Measurements from ENCODE around the gene WDR53.
"Not testable (repeated sequence)": the region's sequence is repeated elsewhere in the genome, so short reads cannot be mapped to it uniquely, and the experiment has no call there.

The WDR53 gene

GRCh38 chr3:196600359-196600758 is 32.0 kb upstream of the WDR53 start:
- Histone ChIP-seq H3K27me3 (ENCODE audit: insufficient read depth, low read length) (0 out of 2 replicates have a peak, but pooled peaks cover 4% of the 10 kb centered on the region), H3K4me1 (ENCODE audit: control insufficient read depth, insufficient read depth, low read length, unreplicated experiment) (no peaks in the 10 kb centered on the region), H2AFZ (ENCODE audit: low read length, unreplicated experiment) (no peak overlapping the region), H3K36me3 (ENCODE audit: insufficient read depth, low read length) (no peaks in the 10 kb centered on the region), H3K4me3 (ENCODE audit: low read depth, low read length) (no peak overlapping the region), H3K79me2 (ENCODE audit: control insufficient read depth, insufficient read depth, low read length, unreplicated experiment) (no peaks in the 10 kb centered on the region), H3K27ac (ENCODE audit: low read depth, low read length) (no peak overlapping the region)

- 0 out of 2 replicates have a peak, but pooled peaks cover 4% of the 10 kb centered on the region for H3K27me3 ChIP-seq (ENCODE audit: insufficient read depth, low read length)
- no peaks in the 10 kb centered on the region for H3K79me2 ChIP-seq (ENCODE audit: control insufficient read depth, insufficient read depth, low read length, unreplicated experiment)
- H2AFZ ChIP-seq (ENCODE audit: low read length, unreplicated experiment), result no peak overlapping the region
- H3K27ac ChIP-seq (ENCODE audit: low read depth, low read length), result no peak overlapping the region
- H3K36me3 ChIP-seq (ENCODE audit: insufficient read depth, low read length), result no peaks in the 10 kb centered on the region
- H3K4me3 ChIP-seq (ENCODE audit: low read depth, low read length), result no peak overlapping the region
- H3K4me1 ChIP-seq (ENCODE audit: control insufficient read depth, insufficient read depth, low read length, unreplicated experiment), result no peaks in the 10 kb centered on the region
Observed at GRCh38 chr3:196599734-196600128, 31.4 kb upstream of the WDR53 start.

GRCh38 chr3:196597971-196598733 is 29.8 kb upstream of the WDR53 start:
- not testable (repeated sequence) for H3K79me2 ChIP-seq (ENCODE audit: control insufficient read depth, insufficient read depth, low read length, unreplicated experiment); H3K36me3 ChIP-seq (ENCODE audit: insufficient read depth, low read length); H3K4me1 ChIP-seq (ENCODE audit: control insufficient read depth, insufficient read depth, low read length, unreplicated experiment); H3K4me3 ChIP-seq (ENCODE audit: low read depth, low read length); H2AFZ ChIP-seq (ENCODE audit: low read length, unreplicated experiment); H3K27ac ChIP-seq (ENCODE audit: low read depth, low read length); H3K27me3 ChIP-seq (ENCODE audit: insufficient read depth, low read length)

- Histone ChIP-seq H3K4me3 (ENCODE audit: low read depth, low read length) (no peak overlapping the region), H3K4me1 (ENCODE audit: control insufficient read depth, insufficient read depth, low read length, unreplicated experiment) (no peaks in the 10 kb centered on the region), H3K79me2 (ENCODE audit: control insufficient read depth, insufficient read depth, low read length, unreplicated experiment) (no peaks in the 10 kb centered on the region), H3K36me3 (ENCODE audit: insufficient read depth, low read length) (no peaks in the 10 kb centered on the region), H3K27me3 (ENCODE audit: insufficient read depth, low read length) (0 out of 2 replicates have a peak, but pooled peaks cover 4% of the 10 kb centered on the region), H2AFZ (ENCODE audit: low read length, unreplicated experiment) (no peak overlapping the region), H3K27ac (ENCODE audit: low read depth, low read length) (no peak overlapping the region)
Observed at GRCh38 chr3:196596355-196596754, 28.0 kb upstream of the WDR53 start.

GRCh38 chr3:196590279-196590678 is 21.9 kb upstream of the WDR53 start:
- Histone ChIP-seq H3K4me1 (ENCODE audit: control insufficient read depth, insufficient read depth, low read length, unreplicated experiment) (no peaks in the 10 kb centered on the region), H3K36me3 (ENCODE audit: insufficient read depth, low read length) (no peaks in the 10 kb centered on the region), H3K79me2 (ENCODE audit: control insufficient read depth, insufficient read depth, low read length, unreplicated experiment) (no peaks in the 10 kb centered on the region), H2AFZ (ENCODE audit: low read length, unreplicated experiment) (no peak overlapping the region), H3K27me3 (ENCODE audit: insufficient read depth, low read length) (no peaks in the 10 kb centered on the region), H3K27ac (ENCODE audit: low read depth, low read length) (no peak overlapping the region), H3K4me3 (ENCODE audit: low read depth, low read length) (no peak overlapping the region)

GRCh38 chr3:196585044-196585757 is 16.8 kb upstream of the WDR53 start:
- Histone ChIP-seq H3K27me3 (ENCODE audit: insufficient read depth, low read length) (no peaks in the 10 kb centered on the region), H3K36me3 (ENCODE audit: insufficient read depth, low read length) (peaks cover 11% of the 10 kb centered on the region; the same call in 1 of the 2 replicates), H3K79me2 (ENCODE audit: control insufficient read depth, insufficient read depth, low read length, unreplicated experiment) (no peaks in the 10 kb centered on the region), H3K4me1 (ENCODE audit: control insufficient read depth, insufficient read depth, low read length, unreplicated experiment) (no peaks in the 10 kb centered on the region), H3K4me3 (ENCODE audit: low read depth, low read length) (no peak overlapping the region), H3K27ac (ENCODE audit: low read depth, low read length) (peak overlapping the region; percentile 17; the same call in 1 of the 2 replicates), H2AFZ (ENCODE audit: low read length, unreplicated experiment) (no peak overlapping the region)

GRCh38 chr3:196572389-196572788 is 4.0 kb upstream of the WDR53 start:
- peaks cover 66% of the 10 kb centered on the region for H3K79me2 ChIP-seq (ENCODE audit: control insufficient read depth, insufficient read depth, low read length, unreplicated experiment)
- no peak overlapping the region for H3K27ac ChIP-seq (ENCODE audit: low read depth, low read length)
- H2AFZ ChIP-seq (ENCODE audit: low read length, unreplicated experiment), result no peak overlapping the region
- H3K4me1 ChIP-seq (ENCODE audit: control insufficient read depth, insufficient read depth, low read length, unreplicated experiment), result peaks cover 9% of the 10 kb centered on the region
- H3K4me3 ChIP-seq (ENCODE audit: low read depth, low read length), result no peak overlapping the region
- no peaks in the 10 kb centered on the region for H3K27me3 ChIP-seq (ENCODE audit: insufficient read depth, low read length)
- H3K36me3 ChIP-seq (ENCODE audit: insufficient read depth, low read length), result no peaks in the 10 kb centered on the region

- peak overlapping the region; percentile 89 for H3K4me3 ChIP-seq (ENCODE audit: low read depth, low read length)
- H3K27ac ChIP-seq (ENCODE audit: low read depth, low read length); H3K27me3 ChIP-seq (ENCODE audit: insufficient read depth, low read length); H3K36me3 ChIP-seq (ENCODE audit: insufficient read depth, low read length); H2AFZ ChIP-seq (ENCODE audit: low read length, unreplicated experiment): not testable (repeated sequence)
- peaks cover 63% of the 10 kb centered on the region for H3K79me2 ChIP-seq (ENCODE audit: control insufficient read depth, insufficient read depth, low read length, unreplicated experiment)
- peaks cover 13% of the 10 kb centered on the region for H3K4me1 ChIP-seq (ENCODE audit: control insufficient read depth, insufficient read depth, low read length, unreplicated experiment)
Observed at GRCh38 chr3:196570332-196570731, 2.0 kb upstream of the WDR53 start.

- Histone ChIP-seq H3K4me3 (ENCODE audit: low read depth, low read length) (peak overlapping the region; percentile 89), H3K27me3 (ENCODE audit: insufficient read depth, low read length) (no peaks in the 10 kb centered on the region), H3K4me1 (ENCODE audit: control insufficient read depth, insufficient read depth, low read length, unreplicated experiment) (peaks cover 17% of the 10 kb centered on the region), H3K79me2 (ENCODE audit: control insufficient read depth, insufficient read depth, low read length, unreplicated experiment) (peaks cover 53% of the 10 kb centered on the region), H3K36me3 (ENCODE audit: insufficient read depth, low read length) (no peaks in the 10 kb centered on the region), H3K27ac (ENCODE audit: low read depth, low read length) (no peak overlapping the region), H2AFZ (ENCODE audit: low read length, unreplicated experiment) (peak overlapping the region; percentile 73)
Observed at GRCh38 chr3:196569003-196569516, 706 bp upstream of the WDR53 start.

GRCh38 chr3:196563721-196564225 is 4.6 kb downstream of the WDR53 start:
- Histone ChIP-seq H3K4me3 (ENCODE audit: low read depth, low read length) (no peak overlapping the region), H3K27ac (ENCODE audit: low read depth, low read length) (no peak overlapping the region)

More at GRCh38 chr3:196563721-196564225, 4.6 kb downstream of the WDR53 start:
- Histone ChIP-seq H3K4me1 (ENCODE audit: control insufficient read depth, insufficient read depth, low read length, unreplicated experiment) (peaks cover 17% of the 10 kb centered on the region), H3K27me3 (ENCODE audit: insufficient read depth, low read length) (no peaks in the 10 kb centered on the region), H2AFZ (ENCODE audit: low read length, unreplicated experiment) (no peak overlapping the region), H3K36me3 (ENCODE audit: insufficient read depth, low read length) (peaks cover 5% of the 10 kb centered on the region; the same call in 1 of the 2 replicates), H3K79me2 (ENCODE audit: control insufficient read depth, insufficient read depth, low read length, unreplicated experiment) (peaks cover 35% of the 10 kb centered on the region)

Data from ACC112 (cell line).